ENCODE data around the gene RUNX2. TPM values are rescaled to one million over a fixed set of nuclear protein-coding genes. Genes with fewer than 3 reads are reported as not detected.

Gene RUNX2
- total RNA-seq, 1 donor from 2014 or later, result 0.09 TPM

GRCh38 chr6:45538641-45539547, 210.8 kb downstream of the RUNX2 start:
- H3K79me2 ChIP-seq (ENCODE audit: low read depth), result no peaks in the 10 kb centered on the region
- H3K4me3 Mint-ChIP-seq, result no peak overlapping the region
- no peak overlapping the region for H2AFZ ChIP-seq (replicated peaks)
- no peak overlapping the region for H3K4me3 ChIP-seq
- H3K27ac ChIP-seq, result no peak overlapping the region
- TF ChIP-seq EZH2phosphoT487 (IDR thresholded peaks at IDR 0.05) (no peak), EZH2 (IDR thresholded peaks at IDR 0.05) (no peak), CTCF (IDR thresholded peaks at IDR 0.05) (no peak)
- no peaks in the 10 kb centered on the region for H3F3A ChIP-seq (ENCODE audit: low read depth)
- no peak overlapping the region for H3K4me2 ChIP-seq
- peaks cover 10% of the 10 kb centered on the region for H3K4me1 Mint-ChIP-seq
- no peaks in the 10 kb centered on the region for H3K27me3 ChIP-seq
- H3K9me3 ChIP-seq (ENCODE audit: low read depth), result no peaks in the 10 kb centered on the region
- no peaks in the 10 kb centered on the region for H3K36me3 Mint-ChIP-seq
- H3K9me3 Mint-ChIP-seq, result no peaks in the 10 kb centered on the region
- DNase-seq (ENCODE audit: low spot score), result no peak
- H3K27me3 Mint-ChIP-seq (ENCODE audit: insufficient read depth, low read depth), result peaks cover 6% of the 10 kb centered on the region
- no peaks in the 10 kb centered on the region for H3K36me3 ChIP-seq
- H3K4me1 ChIP-seq, result no peaks in the 10 kb centered on the region
- H4K20me1 ChIP-seq (ENCODE audit: low read depth), result no peaks in the 10 kb centered on the region
- H3K9ac ChIP-seq, result no peak overlapping the region
- H3K27ac Mint-ChIP-seq, result no peak overlapping the region

GRCh38 chr6:45540375-45540920, 212.3 kb downstream of the RUNX2 start:
- Histone ChIP-seq H3F3A (ENCODE audit: low read depth) (no peaks in the 10 kb centered on the region), H3K9ac (no peak overlapping the region), H3K27me3 (no peaks in the 10 kb centered on the region), H4K20me1 (ENCODE audit: low read depth) (no peaks in the 10 kb centered on the region), H3K4me1 (no peaks in the 10 kb centered on the region), H3K9me3 (ENCODE audit: low read depth) (no peaks in the 10 kb centered on the region), H3K4me3 (no peak overlapping the region), H3K27ac (no peak overlapping the region), H3K4me2 (no peak overlapping the region), H2AFZ (replicated peaks) (no peak overlapping the region), H3K36me3 (no peaks in the 10 kb centered on the region), H3K79me2 (ENCODE audit: low read depth) (no peaks in the 10 kb centered on the region)
- no peak overlapping the region for H3K27ac Mint-ChIP-seq
- no peak for TF ChIP-seq EZH2phosphoT487 (IDR thresholded peaks at IDR 0.05)
- TF ChIP-seq EZH2 (IDR thresholded peaks at IDR 0.05), result no peak
- no peak for TF ChIP-seq CTCF (IDR thresholded peaks at IDR 0.05)
- peaks cover 10% of the 10 kb centered on the region for H3K4me1 Mint-ChIP-seq
- peaks cover 6% of the 10 kb centered on the region for H3K27me3 Mint-ChIP-seq (ENCODE audit: insufficient read depth, low read depth)
- DNase-seq (ENCODE audit: low spot score), result no peak
- no peaks in the 10 kb centered on the region for H3K9me3 Mint-ChIP-seq
- no peak overlapping the region for H3K4me3 Mint-ChIP-seq
- H3K36me3 Mint-ChIP-seq, result no peaks in the 10 kb centered on the region

- no peaks in the 10 kb centered on the region for H3F3A ChIP-seq (ENCODE audit: low read depth)
- no peaks in the 10 kb centered on the region for H3K36me3 ChIP-seq
- no peaks in the 10 kb centered on the region for H3K9me3 ChIP-seq (ENCODE audit: low read depth)
- Mint-ChIP-seq H3K4me1 (peaks cover 10% of the 10 kb centered on the region), H3K9me3 (no peaks in the 10 kb centered on the region), H3K4me3 (no peak overlapping the region), H3K27ac (no peak overlapping the region), H3K36me3 (no peaks in the 10 kb centered on the region), H3K27me3 (ENCODE audit: insufficient read depth, low read depth) (peaks cover 6% of the 10 kb centered on the region)
- TF ChIP-seq EZH2phosphoT487 (IDR thresholded peaks at IDR 0.05), result no peak
- TF ChIP-seq CTCF (IDR thresholded peaks at IDR 0.05), result no peak
- TF ChIP-seq EZH2 (IDR thresholded peaks at IDR 0.05), result no peak
- H3K79me2 ChIP-seq (ENCODE audit: low read depth), result no peaks in the 10 kb centered on the region
- DNase-seq (ENCODE audit: low spot score), result no peak
- H3K27ac ChIP-seq, result no peak overlapping the region
- H3K27me3 ChIP-seq, result no peaks in the 10 kb centered on the region
- H2AFZ ChIP-seq (replicated peaks), result no peak overlapping the region
- H3K4me2 ChIP-seq, result no peak overlapping the region
- H3K4me3 ChIP-seq, result no peak overlapping the region
- no peaks in the 10 kb centered on the region for H3K4me1 ChIP-seq
- no peak overlapping the region for H3K9ac ChIP-seq
- H4K20me1 ChIP-seq (ENCODE audit: low read depth), result no peaks in the 10 kb centered on the region
Observed at GRCh38 chr6:45541934-45542333, 213.8 kb downstream of the RUNX2 start.
